Measurements from ENCODE around the gene GCDH.

Gene GCDH

DNA sequence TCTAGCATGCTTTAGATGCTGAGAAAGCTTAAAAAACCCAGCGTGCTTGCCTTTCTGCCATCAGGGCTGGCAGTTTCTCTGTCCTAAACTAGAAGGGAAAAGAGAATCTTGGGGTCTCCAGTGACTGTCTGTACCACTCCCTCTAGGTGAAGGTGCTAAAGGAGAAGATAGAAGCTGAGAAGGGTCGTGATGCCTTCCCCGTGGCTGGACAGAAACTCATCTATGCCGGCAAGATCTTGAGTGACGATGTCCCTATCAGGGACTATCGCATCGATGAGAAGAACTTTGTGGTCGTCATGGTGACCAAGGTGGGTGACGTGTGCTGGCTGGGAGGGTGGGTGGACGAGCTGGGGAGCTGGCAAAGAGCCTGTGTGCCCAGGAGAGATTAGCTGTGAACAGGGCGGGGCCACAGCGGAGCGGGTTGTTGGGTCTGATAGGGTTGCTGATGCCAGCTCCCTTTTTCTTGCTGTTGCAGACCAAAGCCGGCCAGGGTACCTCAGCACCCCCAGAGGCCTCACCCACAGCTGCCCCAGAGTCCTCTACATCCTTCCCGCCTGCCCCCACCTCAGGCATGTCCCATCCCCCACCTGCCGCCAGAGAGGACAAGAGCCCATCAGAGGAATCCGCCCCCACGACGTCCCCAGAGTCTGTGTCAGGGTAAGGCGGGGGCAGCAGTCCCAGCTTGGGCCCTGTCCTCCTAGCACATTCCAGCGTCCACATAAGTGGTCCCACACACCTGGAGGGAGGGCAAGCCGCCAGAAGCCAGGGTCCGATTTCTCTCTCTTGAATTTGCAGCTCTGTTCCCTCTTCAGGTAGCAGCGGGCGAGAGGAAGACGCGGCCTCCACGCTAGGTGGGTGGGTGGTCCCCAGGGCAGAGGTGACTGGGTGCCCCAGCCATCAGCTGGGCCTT lies 57.0 kb downstream of the GCDH start:
- Histone ChIP-seq H3K36me3 (ENCODE audit: control insufficient read depth, low read length) (peaks cover 91% of the 10 kb centered on the region), H3K4me2 (ENCODE audit: low read length) (peak overlapping the region; percentile 86), H4K20me1 (ENCODE audit: control insufficient read depth, insufficient read depth, low read depth, low read length) (no peaks in the 10 kb centered on the region), H3K79me2 (ENCODE audit: control insufficient read depth, low read length) (peaks cover 55% of the 10 kb centered on the region), H3K9me2 (replicated peaks; ENCODE audit: control insufficient read depth, low read length) (no peaks in the 10 kb centered on the region), H3K27ac (ENCODE audit: low read depth, low read length) (no peak overlapping the region), H3K4me3 (ENCODE audit: low read length) (no peak overlapping the region; the same call in 1 of the 2 replicates), H3K27me3 (ENCODE audit: control insufficient read depth, low read length) (no peaks in the 10 kb centered on the region), H3F3A (ENCODE audit: control insufficient read depth, insufficient read depth) (peaks cover 30% of the 10 kb centered on the region), H3K4me1 (ENCODE audit: control insufficient read depth, low read length) (peaks cover 34% of the 10 kb centered on the region), H3K9me3 (ENCODE audit: control insufficient read depth, insufficient read depth, low read length) (no peaks in the 10 kb centered on the region)
- no peak for TF ChIP-seq EZH2phosphoT487 (IDR thresholded peaks at IDR 0.05; ENCODE audit: borderline replicate concordance, low read length)
- no peak for TF ChIP-seq CTCF (IDR thresholded peaks at IDR 0.05; ENCODE audit: low read depth, low read length, poor library complexity, severe bottlenecking)

DNA sequence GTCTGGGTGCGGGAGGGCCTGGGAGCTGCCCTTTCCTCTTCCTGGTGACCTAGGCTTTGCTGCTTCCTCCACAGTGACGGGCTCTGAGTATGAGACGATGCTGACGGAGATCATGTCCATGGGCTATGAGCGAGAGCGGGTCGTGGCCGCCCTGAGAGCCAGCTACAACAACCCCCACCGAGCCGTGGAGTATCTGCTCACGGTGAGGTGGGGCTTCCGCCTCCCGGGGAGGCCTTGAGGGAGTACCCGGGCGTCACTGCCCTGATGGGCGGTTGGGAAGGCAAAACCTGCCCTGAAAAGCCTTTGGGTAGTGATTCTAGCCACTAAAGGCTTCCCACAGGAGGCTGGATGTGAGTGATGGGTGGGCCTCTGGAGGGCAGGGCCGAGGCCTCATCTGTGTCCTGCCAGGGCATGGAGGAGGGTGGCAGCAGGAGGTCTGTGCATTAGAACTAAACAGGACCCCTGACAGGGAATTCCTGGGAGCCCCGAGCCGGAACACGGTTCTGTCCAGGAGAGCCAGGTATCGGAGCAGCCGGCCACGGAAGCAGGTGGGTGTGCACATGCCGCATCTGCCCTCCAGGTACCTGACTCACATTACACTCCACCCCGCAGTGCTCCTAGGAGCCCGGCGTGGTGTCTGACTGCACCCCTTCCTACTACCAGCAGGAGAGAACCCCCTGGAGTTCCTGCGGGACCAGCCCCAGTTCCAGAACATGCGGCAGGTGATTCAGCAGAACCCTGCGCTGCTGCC lies 57.8 kb downstream of the GCDH start:
- peaks cover 62% of the 10 kb centered on the region for H3K79me2 ChIP-seq (ENCODE audit: control insufficient read depth, low read length)

More for the DNA sequence above, 57.8 kb downstream of the GCDH start:
- Histone ChIP-seq H3K4me3 (ENCODE audit: low read length) (no peak overlapping the region), H4K20me1 (ENCODE audit: control insufficient read depth, insufficient read depth, low read depth, low read length) (no peaks in the 10 kb centered on the region), H3K27ac (ENCODE audit: low read depth, low read length) (no peak overlapping the region), H3K36me3 (ENCODE audit: control insufficient read depth, low read length) (peaks cover 90% of the 10 kb centered on the region), H3K27me3 (ENCODE audit: control insufficient read depth, low read length) (no peaks in the 10 kb centered on the region), H3K9me3 (ENCODE audit: control insufficient read depth, insufficient read depth, low read length) (no peaks in the 10 kb centered on the region), H3F3A (ENCODE audit: control insufficient read depth, insufficient read depth) (peaks cover 31% of the 10 kb centered on the region), H3K9me2 (replicated peaks; ENCODE audit: control insufficient read depth, low read length) (no peaks in the 10 kb centered on the region), H3K4me1 (ENCODE audit: control insufficient read depth, low read length) (peaks cover 35% of the 10 kb centered on the region), H3K4me2 (ENCODE audit: low read length) (no peak overlapping the region)
- no peak for TF ChIP-seq CTCF (IDR thresholded peaks at IDR 0.05; ENCODE audit: low read depth, low read length, poor library complexity, severe bottlenecking)
- TF ChIP-seq EZH2phosphoT487 (IDR thresholded peaks at IDR 0.05; ENCODE audit: borderline replicate concordance, low read length), result no peak
